Activated naive CD8-positive, alpha-beta T cell treated with anti-CD3 and anti-CD28 coated beads, Interleukin-2, amount 50 U/mL, for 24 hours (primary cell): ENCODE measurements around the gene PLXNC1.

ENCODE experiments used
- ATAC-seq: fragments of 150-1000 bp; cut with Tn5 transposase; one replicate; pipeline ENCODE4 v1.10.0; 2021
- DNase-seq: peaks from one replicate; pipeline ENCODE4 v3.0.0; 2021
- H3K27ac Mint-ChIP-seq: one replicate; pipeline ENCODE4 v1.8.0; 2021; ENCODE audit warnings: mild to moderate bottlenecking, mixed read lengths
- H3K27me3 Mint-ChIP-seq: one replicate; pipeline ENCODE4 v1.8.0; 2021; ENCODE audit warnings: mixed read lengths
- H3K36me3 Mint-ChIP-seq: one replicate; pipeline ENCODE4 v1.8.0; 2021; ENCODE audit warnings: low read depth, mixed read lengths
- H3K4me1 Mint-ChIP-seq: one replicate; pipeline ENCODE4 v1.8.0; 2021; ENCODE audit warnings: mixed read lengths
- H3K4me3 Mint-ChIP-seq: one replicate; pipeline ENCODE4 v1.8.0; 2021; ENCODE audit warnings: mild to moderate bottlenecking, moderate library complexity, mixed read lengths
- H3K9me3 Mint-ChIP-seq: one replicate; pipeline ENCODE4 v1.8.0; 2021; ENCODE audit warnings: mixed read lengths

Gene PLXNC1

GRCh38 chr12:94207467-94207848 is 59.1 kb downstream of the PLXNC1 start:
- no peaks in the 10 kb centered on the region for H3K27me3 Mint-ChIP-seq
- ATAC-seq (no peak), DNase-seq (no peak)
- peaks cover 10% of the 10 kb centered on the region for H3K36me3 Mint-ChIP-seq
- H3K4me3 Mint-ChIP-seq, result peak overlapping the region; percentile 86
- H3K4me1 Mint-ChIP-seq, result peaks cover 76% of the 10 kb centered on the region
- H3K9me3 Mint-ChIP-seq, result peaks cover 4% of the 10 kb centered on the region
- H3K27ac Mint-ChIP-seq, result peak overlapping the region; percentile 99

- Mint-ChIP-seq H3K4me1 (peaks cover 71% of the 10 kb centered on the region), H3K9me3 (peaks cover 4% of the 10 kb centered on the region), H3K27me3 (no peaks in the 10 kb centered on the region), H3K27ac (peak overlapping the region; percentile 99), H3K4me3 (peak overlapping the region; percentile 86), H3K36me3 (peaks cover 10% of the 10 kb centered on the region)
- peak; percentile 52 for DNase-seq
- ATAC-seq, result peak; percentile 78
Measured at GRCh38 chr12:94207849-94208621, 59.7 kb downstream of the PLXNC1 start.

- H3K9me3 Mint-ChIP-seq, result peaks cover 4% of the 10 kb centered on the region
- DNase-seq (peak; percentile 33), ATAC-seq (peak; percentile 78)
- H3K36me3 Mint-ChIP-seq, result peaks cover 15% of the 10 kb centered on the region
- H3K4me3 Mint-ChIP-seq, result peak overlapping the region; percentile 86
- no peaks in the 10 kb centered on the region for H3K27me3 Mint-ChIP-seq
- H3K4me1 Mint-ChIP-seq, result peaks cover 69% of the 10 kb centered on the region
- H3K27ac Mint-ChIP-seq, result peak overlapping the region; percentile 99
Measured at GRCh38 chr12:94208622-94208966, 60.2 kb downstream of the PLXNC1 start.

- no peak for DNase-seq
- Mint-ChIP-seq H3K36me3 (peaks cover 15% of the 10 kb centered on the region), H3K4me3 (no peak overlapping the region), H3K27ac (peak overlapping the region; percentile 99), H3K4me1 (peaks cover 64% of the 10 kb centered on the region), H3K9me3 (peaks cover 4% of the 10 kb centered on the region), H3K27me3 (no peaks in the 10 kb centered on the region)
- no peak for ATAC-seq
Measured at GRCh38 chr12:94209240-94209639, 60.9 kb downstream of the PLXNC1 start.

GRCh38 chr12:94211021-94211420 is 62.6 kb downstream of the PLXNC1 start:
- Mint-ChIP-seq H3K27ac (no peak overlapping the region), H3K27me3 (no peaks in the 10 kb centered on the region)

GRCh38 chr12:94218233-94218632 is 69.9 kb downstream of the PLXNC1 start:
- DNase-seq (no peak), ATAC-seq (no peak)
- H3K4me3 Mint-ChIP-seq, result no peak overlapping the region
- H3K4me1 Mint-ChIP-seq, result peaks cover 5% of the 10 kb centered on the region
- no peak overlapping the region for H3K27ac Mint-ChIP-seq
- H3K27me3 Mint-ChIP-seq, result no peaks in the 10 kb centered on the region
- no peaks in the 10 kb centered on the region for H3K9me3 Mint-ChIP-seq
- H3K36me3 Mint-ChIP-seq, result peaks cover 8% of the 10 kb centered on the region

More at GRCh38 chr12:94211021-94211420, 62.6 kb downstream of the PLXNC1 start:
- Mint-ChIP-seq H3K9me3 (peaks cover 4% of the 10 kb centered on the region), H3K4me1 (peaks cover 47% of the 10 kb centered on the region), H3K4me3 (no peak overlapping the region), H3K36me3 (peaks cover 15% of the 10 kb centered on the region)
- no peak for ATAC-seq
- no peak for DNase-seq

- DNase-seq, result no peak
- Mint-ChIP-seq H3K4me1 (peaks cover 5% of the 10 kb centered on the region), H3K9me3 (no peaks in the 10 kb centered on the region), H3K27ac (no peak overlapping the region), H3K4me3 (no peak overlapping the region), H3K36me3 (peaks cover 8% of the 10 kb centered on the region), H3K27me3 (no peaks in the 10 kb centered on the region)
- no peak for ATAC-seq
Measured at GRCh38 chr12:94219622-94220302, 71.4 kb downstream of the PLXNC1 start.

- Mint-ChIP-seq H3K9me3 (no peaks in the 10 kb centered on the region), H3K4me3 (no peak overlapping the region), H3K4me1 (peaks cover 5% of the 10 kb centered on the region), H3K27ac (no peak overlapping the region), H3K27me3 (no peaks in the 10 kb centered on the region), H3K36me3 (peaks cover 9% of the 10 kb centered on the region)
- ATAC-seq (no peak), DNase-seq (no peak)
Measured at GRCh38 chr12:94220804-94221203, 72.4 kb downstream of the PLXNC1 start.

GRCh38 chr12:94222351-94223084 is 74.1 kb downstream of the PLXNC1 start:
- DNase-seq (no peak), ATAC-seq (no peak)
- Mint-ChIP-seq H3K36me3 (peaks cover 20% of the 10 kb centered on the region), H3K4me1 (peaks cover 8% of the 10 kb centered on the region), H3K4me3 (no peak overlapping the region), H3K9me3 (no peaks in the 10 kb centered on the region), H3K27ac (no peak overlapping the region), H3K27me3 (no peaks in the 10 kb centered on the region)

GRCh38 chr12:94223842-94224241 is 75.5 kb downstream of the PLXNC1 start:
- no peak overlapping the region for H3K4me3 Mint-ChIP-seq
- H3K9me3 Mint-ChIP-seq, result no peaks in the 10 kb centered on the region
- no peak for DNase-seq
- H3K36me3 Mint-ChIP-seq, result peaks cover 29% of the 10 kb centered on the region
- H3K27ac Mint-ChIP-seq, result no peak overlapping the region
- no peak for ATAC-seq
- H3K4me1 Mint-ChIP-seq, result peaks cover 13% of the 10 kb centered on the region
- no peaks in the 10 kb centered on the region for H3K27me3 Mint-ChIP-seq

- no peak overlapping the region for H3K27ac Mint-ChIP-seq
- no peaks in the 10 kb centered on the region for H3K27me3 Mint-ChIP-seq
- H3K9me3 Mint-ChIP-seq, result peaks cover 5% of the 10 kb centered on the region
- no peak for DNase-seq
- peaks cover 20% of the 10 kb centered on the region for H3K4me1 Mint-ChIP-seq
- ATAC-seq, result no peak
- H3K4me3 Mint-ChIP-seq, result no peak overlapping the region
- peaks cover 36% of the 10 kb centered on the region for H3K36me3 Mint-ChIP-seq
Measured at GRCh38 chr12:94225506-94225905, 77.1 kb downstream of the PLXNC1 start.

- H3K27me3 Mint-ChIP-seq, result no peaks in the 10 kb centered on the region
- H3K36me3 Mint-ChIP-seq, result peaks cover 34% of the 10 kb centered on the region
- H3K4me3 Mint-ChIP-seq, result no peak overlapping the region
- H3K9me3 Mint-ChIP-seq, result peaks cover 5% of the 10 kb centered on the region
- DNase-seq (no peak), ATAC-seq (no peak)
- H3K27ac Mint-ChIP-seq, result no peak overlapping the region
- peaks cover 23% of the 10 kb centered on the region for H3K4me1 Mint-ChIP-seq
Measured at GRCh38 chr12:94225947-94226630, 77.7 kb downstream of the PLXNC1 start.

GRCh38 chr12:94227066-94227465 is 78.7 kb downstream of the PLXNC1 start:
- Mint-ChIP-seq H3K27me3 (no peaks in the 10 kb centered on the region), H3K27ac (no peak overlapping the region), H3K4me1 (peaks cover 28% of the 10 kb centered on the region), H3K4me3 (no peak overlapping the region), H3K36me3 (peaks cover 36% of the 10 kb centered on the region), H3K9me3 (peaks cover 5% of the 10 kb centered on the region)
- no peak for ATAC-seq
- no peak for DNase-seq

GRCh38 chr12:94228488-94228907 is 80.1 kb downstream of the PLXNC1 start:
- Mint-ChIP-seq H3K27ac (no peak overlapping the region), H3K4me1 (peaks cover 23% of the 10 kb centered on the region), H3K27me3 (no peaks in the 10 kb centered on the region), H3K9me3 (peaks cover 5% of the 10 kb centered on the region), H3K36me3 (peaks cover 36% of the 10 kb centered on the region), H3K4me3 (no peak overlapping the region)
- ATAC-seq (no peak), DNase-seq (no peak)
